Esophagus squamous epithelium (tissue), 4 donors: ENCODE data around the gene BOD1L1.

Source experiments
- CTCF ChIP-seq, 6 experiments: fragments of 450-650 bp in 4 of 6; fragments of 200-600 bp in 2 of 6; sonication (generic) in 2 of 6; IDR thresholded peaks; one replicate each; pipeline ENCODE4 v1.5.1; 2016 to 2019; ENCODE audit warnings: antibody characterized with exemption in 6 of 6, mild to moderate bottlenecking in 4 of 6, moderate library complexity in 4 of 6
- POLR2A ChIP-seq, 4 donors: fragments of 450-650 bp; IDR thresholded peaks; one replicate each; pipeline ENCODE4 v1.6.1; 2017; ENCODE audit warnings: antibody characterized with exemption in 4 of 4, mild to moderate bottlenecking in 4 of 4, moderate library complexity in 3 of 4

GRCh38 chr4:13525606-13526281, 101.8 kb downstream of the BOD1L1 start:
- TF ChIP-seq CTCF (IDR thresholded peaks at IDR 0.05) (no peak), POLR2A (IDR thresholded peaks at IDR 0.05) (no peak)
